Measurements from ENCODE around the gene SIDT1. TPM values are rescaled to one million over a fixed set of nuclear protein-coding genes. Genes with fewer than 3 reads are reported as not detected.

SIDT1 gene
- total RNA-seq, 1 experiment from 2014 or later: 0.22 TPM

DNA sequence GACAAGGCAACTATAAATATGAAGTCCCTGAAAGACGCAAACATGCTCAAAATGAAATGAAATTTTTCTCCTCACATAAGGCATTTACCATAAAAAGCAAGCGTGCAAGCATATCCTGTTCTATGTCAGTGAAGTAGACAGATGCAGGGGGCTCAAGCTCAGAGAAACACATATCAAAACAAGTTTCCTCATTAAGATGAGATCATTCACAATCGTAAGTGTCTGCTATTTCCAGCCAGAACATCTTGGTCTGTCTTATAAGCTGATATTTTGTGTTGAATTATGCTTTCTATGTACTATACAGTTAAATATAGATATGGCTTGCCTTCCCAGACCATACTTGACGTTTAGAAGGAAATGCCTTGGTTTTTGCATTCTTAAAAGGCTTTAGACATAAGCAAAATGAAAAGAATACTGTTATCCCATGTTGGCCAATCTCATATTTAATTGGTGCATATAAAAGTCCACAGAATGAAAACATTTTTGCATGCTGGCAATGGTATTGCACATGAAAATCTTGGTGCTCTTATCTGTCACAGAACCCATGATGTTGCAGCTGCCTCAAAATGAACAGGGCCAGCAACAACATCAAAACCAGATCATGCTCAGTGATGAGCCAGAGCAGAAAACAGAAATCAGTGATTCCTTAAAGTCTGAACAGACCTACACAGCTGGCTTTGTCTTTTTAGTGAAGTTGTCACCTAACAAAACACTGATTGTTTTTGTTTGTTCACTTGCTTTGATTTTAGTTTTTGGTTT, 65.4 kb downstream of the SIDT1 start:
- DNase-seq (ENCODE audit: low spot score) (no peak), ATAC-seq (no peak)
- Mint-ChIP-seq H3K9me3 (no peaks in the 10 kb centered on the region), H3K4me3 (no peak overlapping the region), H3K27me3 (ENCODE audit: low read depth) (peaks cover 23% of the 10 kb centered on the region), H3K4me1 (peaks cover 16% of the 10 kb centered on the region), H3K27ac (no peak overlapping the region), H3K36me3 (no peaks in the 10 kb centered on the region)
- ChIA-PET POLR2A (no interaction called here), CTCF (no interaction called here)
- TF ChIP-seq ZNF263 (CRISPR knock-in tag; IDR thresholded peaks at IDR 0.05; ENCODE audit: low read depth) (no peak), NR1H2 (CRISPR knock-in tag; IDR thresholded peaks at IDR 0.05) (no peak), ZNF121 (CRISPR knock-in tag; IDR thresholded peaks at IDR 0.05) (no peak), ETV6 (CRISPR knock-in tag; IDR thresholded peaks at IDR 0.05) (no peak), TCF7 (CRISPR knock-in tag; IDR thresholded peaks at IDR 0.05; ENCODE audit: low read depth) (no peak), MXD4 (CRISPR knock-in tag; IDR thresholded peaks at IDR 0.05; ENCODE audit: borderline replicate concordance) (no peak), E2F5 (CRISPR knock-in tag; IDR thresholded peaks at IDR 0.05) (no peak)
- TF ChIP-seq, protein P1, sequence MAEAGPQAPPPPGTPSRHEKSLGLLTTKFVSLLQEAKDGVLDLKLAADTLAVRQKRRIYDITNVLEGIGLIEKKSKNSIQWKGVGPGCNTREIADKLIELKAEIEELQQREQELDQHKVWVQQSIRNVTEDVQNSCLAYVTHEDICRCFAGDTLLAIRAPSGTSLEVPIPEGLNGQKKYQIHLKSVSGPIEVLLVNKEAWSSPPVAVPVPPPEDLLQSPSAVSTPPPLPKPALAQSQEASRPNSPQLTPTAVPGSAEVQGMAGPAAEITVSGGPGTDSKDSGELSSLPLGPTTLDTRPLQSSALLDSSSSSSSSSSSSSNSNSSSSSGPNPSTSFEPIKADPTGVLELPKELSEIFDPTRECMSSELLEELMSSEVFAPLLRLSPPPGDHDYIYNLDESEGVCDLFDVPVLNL (CRISPR knock-in tag; IDR thresholded peaks at IDR 0.05; ENCODE audit: borderline replicate concordance, low read depth): no peak
- TF ChIP-seq, protein P2, sequence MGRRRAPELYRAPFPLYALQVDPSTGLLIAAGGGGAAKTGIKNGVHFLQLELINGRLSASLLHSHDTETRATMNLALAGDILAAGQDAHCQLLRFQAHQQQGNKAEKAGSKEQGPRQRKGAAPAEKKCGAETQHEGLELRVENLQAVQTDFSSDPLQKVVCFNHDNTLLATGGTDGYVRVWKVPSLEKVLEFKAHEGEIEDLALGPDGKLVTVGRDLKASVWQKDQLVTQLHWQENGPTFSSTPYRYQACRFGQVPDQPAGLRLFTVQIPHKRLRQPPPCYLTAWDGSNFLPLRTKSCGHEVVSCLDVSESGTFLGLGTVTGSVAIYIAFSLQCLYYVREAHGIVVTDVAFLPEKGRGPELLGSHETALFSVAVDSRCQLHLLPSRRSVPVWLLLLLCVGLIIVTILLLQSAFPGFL (CRISPR knock-in tag; IDR thresholded peaks at IDR 0.05; ENCODE audit: borderline replicate concordance): no peak
- TF ChIP-seq, protein P3, sequence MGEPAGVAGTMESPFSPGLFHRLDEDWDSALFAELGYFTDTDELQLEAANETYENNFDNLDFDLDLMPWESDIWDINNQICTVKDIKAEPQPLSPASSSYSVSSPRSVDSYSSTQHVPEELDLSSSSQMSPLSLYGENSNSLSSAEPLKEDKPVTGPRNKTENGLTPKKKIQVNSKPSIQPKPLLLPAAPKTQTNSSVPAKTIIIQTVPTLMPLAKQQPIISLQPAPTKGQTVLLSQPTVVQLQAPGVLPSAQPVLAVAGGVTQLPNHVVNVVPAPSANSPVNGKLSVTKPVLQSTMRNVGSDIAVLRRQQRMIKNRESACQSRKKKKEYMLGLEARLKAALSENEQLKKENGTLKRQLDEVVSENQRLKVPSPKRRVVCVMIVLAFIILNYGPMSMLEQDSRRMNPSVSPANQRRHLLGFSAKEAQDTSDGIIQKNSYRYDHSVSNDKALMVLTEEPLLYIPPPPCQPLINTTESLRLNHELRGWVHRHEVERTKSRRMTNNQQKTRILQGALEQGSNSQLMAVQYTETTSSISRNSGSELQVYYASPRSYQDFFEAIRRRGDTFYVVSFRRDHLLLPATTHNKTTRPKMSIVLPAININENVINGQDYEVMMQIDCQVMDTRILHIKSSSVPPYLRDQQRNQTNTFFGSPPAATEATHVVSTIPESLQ (CRISPR knock-in tag; IDR thresholded peaks at IDR 0.05): no peak

DNA sequence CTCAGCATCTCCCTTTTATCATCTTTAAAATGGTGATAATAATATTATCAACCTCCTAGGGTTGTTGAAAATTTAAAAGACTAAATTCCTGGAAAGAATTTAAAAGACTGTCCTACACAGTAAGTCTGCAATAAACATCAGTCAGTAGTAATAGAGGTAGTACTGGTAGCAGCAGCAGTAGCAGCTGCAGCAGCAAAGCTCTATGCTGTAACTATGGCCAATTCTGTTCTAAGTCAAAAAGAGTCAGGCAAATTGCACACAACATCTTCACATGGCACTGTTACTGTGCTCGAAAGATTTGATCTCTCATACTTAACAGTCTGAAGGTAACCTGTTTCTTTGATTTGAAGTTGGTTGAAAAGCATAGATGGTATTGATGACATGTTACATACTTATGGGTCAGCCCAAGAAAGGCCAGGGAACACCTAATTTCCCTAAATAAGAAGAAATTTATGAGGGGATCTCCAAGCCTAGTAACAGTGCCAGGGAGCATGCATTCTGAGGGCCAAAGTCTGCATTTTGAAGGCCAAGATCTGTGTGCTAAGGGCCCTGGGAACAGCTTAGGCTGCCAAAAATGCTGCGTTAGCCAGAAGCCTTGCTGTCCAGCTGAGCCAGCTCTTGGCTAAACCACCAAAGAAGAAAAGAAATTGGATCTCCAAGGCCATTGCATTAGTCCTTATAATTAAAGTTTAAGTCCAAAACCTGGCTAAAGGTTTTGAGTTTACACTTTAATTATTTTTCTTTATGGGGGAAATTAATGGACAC, 68.2 kb downstream of the SIDT1 start:
- H3K36me3 Mint-ChIP-seq: no peaks in the 10 kb centered on the region
- ATAC-seq (no peak), DNase-seq (ENCODE audit: low spot score) (no peak)
- H3K27ac Mint-ChIP-seq: no peak overlapping the region
- peaks cover 12% of the 10 kb centered on the region for H3K27me3 Mint-ChIP-seq (ENCODE audit: low read depth)
- POLR2A ChIA-PET: no interaction called here
- CTCF ChIA-PET: no interaction called here
- peaks cover 15% of the 10 kb centered on the region for H3K4me1 Mint-ChIP-seq
- H3K9me3 Mint-ChIP-seq: no peaks in the 10 kb centered on the region
- H3K4me3 Mint-ChIP-seq: no peak overlapping the region
- TF ChIP-seq NR3C1 (CRISPR knock-in tag; conservative IDR thresholded peaks at IDR 0.05; ENCODE audit: low read depth): no peak
- no peak for TF ChIP-seq FOXK1 (CRISPR knock-in tag; IDR thresholded peaks at IDR 0.05)
- TF ChIP-seq ARID4B (CRISPR knock-in tag; IDR thresholded peaks at IDR 0.05; ENCODE audit: borderline replicate concordance): no peak
- TF ChIP-seq, protein P4, sequence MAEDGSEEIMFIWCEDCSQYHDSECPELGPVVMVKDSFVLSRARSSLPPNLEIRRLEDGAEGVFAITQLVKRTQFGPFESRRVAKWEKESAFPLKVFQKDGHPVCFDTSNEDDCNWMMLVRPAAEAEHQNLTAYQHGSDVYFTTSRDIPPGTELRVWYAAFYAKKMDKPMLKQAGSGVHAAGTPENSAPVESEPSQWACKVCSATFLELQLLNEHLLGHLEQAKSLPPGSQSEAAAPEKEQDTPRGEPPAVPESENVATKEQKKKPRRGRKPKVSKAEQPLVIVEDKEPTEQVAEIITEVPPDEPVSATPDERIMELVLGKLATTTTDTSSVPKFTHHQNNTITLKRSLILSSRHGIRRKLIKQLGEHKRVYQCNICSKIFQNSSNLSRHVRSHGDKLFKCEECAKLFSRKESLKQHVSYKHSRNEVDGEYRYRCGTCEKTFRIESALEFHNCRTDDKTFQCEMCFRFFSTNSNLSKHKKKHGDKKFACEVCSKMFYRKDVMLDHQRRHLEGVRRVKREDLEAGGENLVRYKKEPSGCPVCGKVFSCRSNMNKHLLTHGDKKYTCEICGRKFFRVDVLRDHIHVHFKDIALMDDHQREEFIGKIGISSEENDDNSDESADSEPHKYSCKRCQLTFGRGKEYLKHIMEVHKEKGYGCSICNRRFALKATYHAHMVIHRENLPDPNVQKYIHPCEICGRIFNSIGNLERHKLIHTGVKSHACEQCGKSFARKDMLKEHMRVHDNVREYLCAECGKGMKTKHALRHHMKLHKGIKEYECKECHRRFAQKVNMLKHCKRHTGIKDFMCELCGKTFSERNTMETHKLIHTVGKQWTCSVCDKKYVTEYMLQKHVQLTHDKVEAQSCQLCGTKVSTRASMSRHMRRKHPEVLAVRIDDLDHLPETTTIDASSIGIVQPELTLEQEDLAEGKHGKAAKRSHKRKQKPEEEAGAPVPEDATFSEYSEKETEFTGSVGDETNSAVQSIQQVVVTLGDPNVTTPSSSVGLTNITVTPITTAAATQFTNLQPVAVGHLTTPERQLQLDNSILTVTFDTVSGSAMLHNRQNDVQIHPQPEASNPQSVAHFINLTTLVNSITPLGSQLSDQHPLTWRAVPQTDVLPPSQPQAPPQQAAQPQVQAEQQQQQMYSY (CRISPR knock-in tag; IDR thresholded peaks at IDR 0.05): no peak
- no peak for TF ChIP-seq CREM (CRISPR knock-in tag; IDR thresholded peaks at IDR 0.05)
- no peak for TF ChIP-seq TP53 (CRISPR knock-in tag; IDR thresholded peaks at IDR 0.05)
- no peak for TF ChIP-seq GTF2I (CRISPR knock-in tag; conservative IDR thresholded peaks at IDR 0.05)
- no peak for TF ChIP-seq NFATC4 (CRISPR knock-in tag; IDR thresholded peaks at IDR 0.05)
- no peak for TF ChIP-seq GABPB1 (CRISPR knock-in tag; IDR thresholded peaks at IDR 0.05)
- TF ChIP-seq OVOL2 (CRISPR knock-in tag; IDR thresholded peaks at IDR 0.05; ENCODE audit: borderline replicate concordance): no peak
- TF ChIP-seq TEAD1 (CRISPR knock-in tag; IDR thresholded peaks at IDR 0.05): no peak
